OCI-LY7 (cell line): ENCODE measurements around the gene SETD1A.

Experiments used
- EZH2phosphoT487 ChIP-seq: fragments of 200-600 bp; sonication (generic); IDR thresholded peaks from 2 replicates; pipeline ENCODE4 v1.6.1; 2018; ENCODE audit warnings: low read depth, borderline replicate concordance, mild to moderate bottlenecking, mixed run types, antibody characterized with exemption, low read length, moderate library complexity, mixed read lengths
- TF ChIP-seq, protein P1 (sequence below): fragments of 200-600 bp; sonication (generic); conservative IDR thresholded peaks from 2 replicates; pipeline ENCODE4 v1.5.1; 2014; ENCODE audit warnings: mild to moderate bottlenecking, antibody characterized with exemption, low read length, moderate library complexity, mixed read lengths

DNA sequence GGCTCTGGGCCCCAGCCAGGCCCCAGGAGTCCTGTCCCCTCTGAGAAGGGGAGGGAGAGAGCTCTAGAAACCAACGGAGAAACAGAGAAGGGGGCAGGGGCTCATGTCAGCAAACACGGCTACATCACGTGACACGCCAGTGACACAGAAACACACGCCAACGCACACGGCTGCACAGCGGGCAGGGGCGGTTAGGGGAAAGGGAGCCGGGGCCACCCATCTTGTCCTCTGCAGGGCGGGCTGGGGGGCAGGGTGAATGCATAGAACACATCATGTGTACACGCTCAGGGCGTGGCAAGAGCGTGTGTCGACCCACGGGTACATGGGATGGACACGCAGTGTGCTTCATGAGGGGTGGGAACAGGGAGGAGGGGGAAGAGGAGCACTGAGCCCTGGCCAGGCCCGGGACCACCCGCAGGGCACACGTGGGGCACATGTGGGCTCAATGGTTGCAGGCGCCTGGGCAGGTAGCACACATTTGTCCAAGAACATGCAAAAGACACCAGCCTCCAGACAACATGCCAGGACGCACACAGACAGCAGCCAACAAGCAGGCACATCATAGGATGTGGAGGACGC lies 32.0 kb downstream of the SETD1A start:
- no peak for TF ChIP-seq EZH2phosphoT487
- TF ChIP-seq, protein P1, sequence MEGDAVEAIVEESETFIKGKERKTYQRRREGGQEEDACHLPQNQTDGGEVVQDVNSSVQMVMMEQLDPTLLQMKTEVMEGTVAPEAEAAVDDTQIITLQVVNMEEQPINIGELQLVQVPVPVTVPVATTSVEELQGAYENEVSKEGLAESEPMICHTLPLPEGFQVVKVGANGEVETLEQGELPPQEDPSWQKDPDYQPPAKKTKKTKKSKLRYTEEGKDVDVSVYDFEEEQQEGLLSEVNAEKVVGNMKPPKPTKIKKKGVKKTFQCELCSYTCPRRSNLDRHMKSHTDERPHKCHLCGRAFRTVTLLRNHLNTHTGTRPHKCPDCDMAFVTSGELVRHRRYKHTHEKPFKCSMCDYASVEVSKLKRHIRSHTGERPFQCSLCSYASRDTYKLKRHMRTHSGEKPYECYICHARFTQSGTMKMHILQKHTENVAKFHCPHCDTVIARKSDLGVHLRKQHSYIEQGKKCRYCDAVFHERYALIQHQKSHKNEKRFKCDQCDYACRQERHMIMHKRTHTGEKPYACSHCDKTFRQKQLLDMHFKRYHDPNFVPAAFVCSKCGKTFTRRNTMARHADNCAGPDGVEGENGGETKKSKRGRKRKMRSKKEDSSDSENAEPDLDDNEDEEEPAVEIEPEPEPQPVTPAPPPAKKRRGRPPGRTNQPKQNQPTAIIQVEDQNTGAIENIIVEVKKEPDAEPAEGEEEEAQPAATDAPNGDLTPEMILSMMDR: no peak
